Neural cell (in vitro differentiated cells): Measurements from ENCODE around the gene MGST3. TPM values are rescaled to one million over a fixed set of nuclear protein-coding genes. Genes with fewer than 3 reads are reported as not detected.

ENCODE experiments used
- H2AFZ ChIP-seq: fragments of 200-600, 300-800 bp; sonication (generic), shearing (Covaris generic); 2 replicates; pipeline ENCODE4 v1.6.0; 2014; ENCODE audit warnings: low read depth, mild to moderate bottlenecking, antibody characterized with exemption, low read length, moderate library complexity
- H3F3A ChIP-seq: fragments of 200-600 bp; shearing (Covaris generic); 2 replicates; pipeline ENCODE4 v1.6.1; 2016; ENCODE audit warnings: mild to moderate bottlenecking, moderate library complexity, mixed read lengths, antibody characterized with exemption, low read length; ENCODE audit not compliant: insufficient read depth, poor library complexity, severe bottlenecking
- H3K27ac ChIP-seq: fragments of 200-600, 300-800 bp; sonication (generic), shearing (Covaris generic); 2 replicates; pipeline ENCODE4 v1.5.1; 2014; ENCODE audit warnings: mild to moderate bottlenecking, low read length, moderate library complexity
- H3K27me3 ChIP-seq: fragments of 300-800, 200-600 bp; sonication (generic), shearing (Covaris generic); 2 replicates; pipeline ENCODE4 v1.6.0; 2014; ENCODE audit warnings: mild to moderate bottlenecking, low read depth, low read length, moderate library complexity; ENCODE audit not compliant: insufficient read depth
- H3K36me3 ChIP-seq: fragments of 300-800, 200-600 bp; sonication (generic), shearing (Covaris generic); 2 replicates; pipeline ENCODE4 v1.5.1; 2014; ENCODE audit warnings: mild to moderate bottlenecking, antibody characterized with exemption, low read length, moderate library complexity; ENCODE audit not compliant: insufficient read depth
- H3K4me2 ChIP-seq: fragments of 300-800, 200-600 bp; sonication (generic), shearing (Covaris generic); 2 replicates; pipeline ENCODE4 v1.6.0; 2014; ENCODE audit warnings: mild to moderate bottlenecking, low read length
- H3K4me3 ChIP-seq: fragments of 300-800, 200-600 bp; sonication (generic), shearing (Covaris generic); 2 replicates; pipeline ENCODE4 v1.5.1; 2014; ENCODE audit warnings: mild to moderate bottlenecking, low read length, moderate library complexity
- H3K79me2 ChIP-seq: fragments of 200-600 bp; shearing (Covaris generic); replicated peaks from 2 replicates; pipeline ENCODE4 v1.6.0; 2014; ENCODE audit warnings: mild to moderate bottlenecking, low read length, moderate library complexity; ENCODE audit not compliant: insufficient read depth
- H3K9ac ChIP-seq: fragments of 300-800, 200-600 bp; sonication (generic), shearing (Covaris generic); 2 replicates; pipeline ENCODE4 v1.6.1; 2016; ENCODE audit warnings: mild to moderate bottlenecking, low read length, mixed read lengths
- H3K9me2 ChIP-seq: fragments of 200-600 bp; shearing (Covaris generic); 2 replicates; pipeline ENCODE4 v1.6.1; 2016; ENCODE audit warnings: mild to moderate bottlenecking, low read length, mixed read lengths; ENCODE audit not compliant: insufficient read depth
- H3K9me3 ChIP-seq: fragments of 200-600, 300-800 bp; sonication (generic), shearing (Covaris generic); 2 replicates; pipeline ENCODE4 v1.6.1; 2016; ENCODE audit warnings: mild to moderate bottlenecking, mixed run types, low read length, moderate library complexity, mixed read lengths
- H4K20me1 ChIP-seq: fragments of 200-600 bp; shearing (Covaris generic); 2 replicates; pipeline ENCODE4 v1.6.1; 2016; ENCODE audit warnings: mild to moderate bottlenecking, mixed run types; ENCODE audit not compliant: insufficient read depth
- EP300 ChIP-seq: fragments of 450-650 bp; conservative IDR thresholded peaks from 2 replicates; pipeline ENCODE4 v1.6.1; 2014; ENCODE audit warnings: antibody characterized with exemption, mild to moderate bottlenecking, moderate library complexity; ENCODE audit not compliant: poor library complexity, severe bottlenecking
- EZH2 ChIP-seq: fragments of 200-600, 300-800 bp; shearing (Covaris generic), sonication (generic); IDR thresholded peaks from 2 replicates; pipeline ENCODE4 v1.6.1; 2014; ENCODE audit warnings: antibody characterized with exemption, low read length, borderline replicate concordance, mild to moderate bottlenecking; ENCODE audit not compliant: insufficient read depth, poor library complexity, severe bottlenecking
- MXI1 ChIP-seq: fragments of 450-650 bp; conservative IDR thresholded peaks from 2 replicates; pipeline ENCODE4 v1.6.1; 2014; ENCODE audit warnings: antibody characterized with exemption, mild to moderate bottlenecking; ENCODE audit not compliant: poor library complexity, severe bottlenecking
- POLR2AphosphoS5 ChIP-seq: IDR thresholded peaks from 2 replicates; pipeline ENCODE4 v1.6.1; 2012
- RAD21 ChIP-seq: fragments of 450-650 bp; conservative IDR thresholded peaks from 2 replicates; pipeline ENCODE4 v1.6.1; 2014; ENCODE audit warnings: antibody characterized with exemption, mild to moderate bottlenecking, moderate library complexity
- SMC3 ChIP-seq: fragments of 450-650 bp; conservative IDR thresholded peaks from 2 replicates; pipeline ENCODE4 v1.6.1; 2014; ENCODE audit warnings: antibody characterized with exemption, mild to moderate bottlenecking, moderate library complexity; ENCODE audit not compliant: poor library complexity
- TAF1 ChIP-seq: IDR thresholded peaks from 2 replicates; pipeline ENCODE4 v1.6.1; 2012; ENCODE audit warnings: low read depth
- polyA plus RNA-seq: library from polyadenylated mRNA; depleted of rRNA; stranded (reverse); fragments of >200 nt; gene quantifications from 2 replicates; pipeline ENCODE4 v1.2.3, GENCODE V29; 2014
- TF ChIP-seq, protein P1 (sequence below): IDR thresholded peaks from 2 replicates; pipeline ENCODE4 v1.6.1; 2012; ENCODE audit warnings: borderline replicate concordance
- TF ChIP-seq, protein P2 (sequence below): fragments of 450-650 bp; IDR thresholded peaks from 2 replicates; pipeline ENCODE4 v1.5.1; 2014; ENCODE audit warnings: antibody characterized with exemption, mild to moderate bottlenecking, moderate library complexity; ENCODE audit not compliant: poor library complexity, severe bottlenecking

The MGST3 gene
- polyA plus RNA-seq, 1 donor from 2014 or later: 219 TPM

DNA sequence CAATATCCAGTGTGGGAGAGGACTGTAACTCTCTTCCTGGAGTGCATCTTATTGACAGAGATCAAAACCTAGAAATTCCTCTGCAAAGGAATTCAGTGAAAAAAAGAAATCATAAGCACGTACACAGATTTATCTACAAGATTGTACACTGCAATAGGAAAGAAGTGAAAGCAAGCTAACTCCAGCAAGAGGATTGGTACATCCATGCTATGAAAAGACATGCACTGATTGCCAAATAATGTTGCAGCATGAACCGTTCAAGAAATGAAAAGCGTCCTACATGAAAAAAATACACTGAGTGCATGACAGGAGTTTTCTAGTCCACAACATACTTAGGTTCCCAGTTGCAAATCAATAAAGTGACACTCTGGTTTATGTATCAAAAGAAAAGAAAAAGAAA lies 1.9 kb upstream of the MGST3 start:
- Histone ChIP-seq H3K4me3 (no peak overlapping the region), H3K27ac (no peak overlapping the region), H3K9me3 (no peaks in the 10 kb centered on the region), H4K20me1 (no peaks in the 10 kb centered on the region), H3K9ac (no peak overlapping the region), H3K4me2 (no peak overlapping the region), H3F3A (no peaks in the 10 kb centered on the region), H3K27me3 (no peaks in the 10 kb centered on the region), H3K79me2 (no peaks in the 10 kb centered on the region), H3K9me2 (no peaks in the 10 kb centered on the region), H2AFZ (no peak overlapping the region), H3K36me3 (no peaks in the 10 kb centered on the region)
- TF ChIP-seq, protein P1, sequence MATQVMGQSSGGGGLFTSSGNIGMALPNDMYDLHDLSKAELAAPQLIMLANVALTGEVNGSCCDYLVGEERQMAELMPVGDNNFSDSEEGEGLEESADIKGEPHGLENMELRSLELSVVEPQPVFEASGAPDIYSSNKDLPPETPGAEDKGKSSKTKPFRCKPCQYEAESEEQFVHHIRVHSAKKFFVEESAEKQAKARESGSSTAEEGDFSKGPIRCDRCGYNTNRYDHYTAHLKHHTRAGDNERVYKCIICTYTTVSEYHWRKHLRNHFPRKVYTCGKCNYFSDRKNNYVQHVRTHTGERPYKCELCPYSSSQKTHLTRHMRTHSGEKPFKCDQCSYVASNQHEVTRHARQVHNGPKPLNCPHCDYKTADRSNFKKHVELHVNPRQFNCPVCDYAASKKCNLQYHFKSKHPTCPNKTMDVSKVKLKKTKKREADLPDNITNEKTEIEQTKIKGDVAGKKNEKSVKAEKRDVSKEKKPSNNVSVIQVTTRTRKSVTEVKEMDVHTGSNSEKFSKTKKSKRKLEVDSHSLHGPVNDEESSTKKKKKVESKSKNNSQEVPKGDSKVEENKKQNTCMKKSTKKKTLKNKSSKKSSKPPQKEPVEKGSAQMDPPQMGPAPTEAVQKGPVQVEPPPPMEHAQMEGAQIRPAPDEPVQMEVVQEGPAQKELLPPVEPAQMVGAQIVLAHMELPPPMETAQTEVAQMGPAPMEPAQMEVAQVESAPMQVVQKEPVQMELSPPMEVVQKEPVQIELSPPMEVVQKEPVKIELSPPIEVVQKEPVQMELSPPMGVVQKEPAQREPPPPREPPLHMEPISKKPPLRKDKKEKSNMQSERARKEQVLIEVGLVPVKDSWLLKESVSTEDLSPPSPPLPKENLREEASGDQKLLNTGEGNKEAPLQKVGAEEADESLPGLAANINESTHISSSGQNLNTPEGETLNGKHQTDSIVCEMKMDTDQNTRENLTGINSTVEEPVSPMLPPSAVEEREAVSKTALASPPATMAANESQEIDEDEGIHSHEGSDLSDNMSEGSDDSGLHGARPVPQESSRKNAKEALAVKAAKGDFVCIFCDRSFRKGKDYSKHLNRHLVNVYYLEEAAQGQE: no peak
- TF ChIP-seq, protein P2, sequence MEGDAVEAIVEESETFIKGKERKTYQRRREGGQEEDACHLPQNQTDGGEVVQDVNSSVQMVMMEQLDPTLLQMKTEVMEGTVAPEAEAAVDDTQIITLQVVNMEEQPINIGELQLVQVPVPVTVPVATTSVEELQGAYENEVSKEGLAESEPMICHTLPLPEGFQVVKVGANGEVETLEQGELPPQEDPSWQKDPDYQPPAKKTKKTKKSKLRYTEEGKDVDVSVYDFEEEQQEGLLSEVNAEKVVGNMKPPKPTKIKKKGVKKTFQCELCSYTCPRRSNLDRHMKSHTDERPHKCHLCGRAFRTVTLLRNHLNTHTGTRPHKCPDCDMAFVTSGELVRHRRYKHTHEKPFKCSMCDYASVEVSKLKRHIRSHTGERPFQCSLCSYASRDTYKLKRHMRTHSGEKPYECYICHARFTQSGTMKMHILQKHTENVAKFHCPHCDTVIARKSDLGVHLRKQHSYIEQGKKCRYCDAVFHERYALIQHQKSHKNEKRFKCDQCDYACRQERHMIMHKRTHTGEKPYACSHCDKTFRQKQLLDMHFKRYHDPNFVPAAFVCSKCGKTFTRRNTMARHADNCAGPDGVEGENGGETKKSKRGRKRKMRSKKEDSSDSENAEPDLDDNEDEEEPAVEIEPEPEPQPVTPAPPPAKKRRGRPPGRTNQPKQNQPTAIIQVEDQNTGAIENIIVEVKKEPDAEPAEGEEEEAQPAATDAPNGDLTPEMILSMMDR: no peak
- TF ChIP-seq EZH2: no peak
- no peak for TF ChIP-seq SMC3
- no peak for TF ChIP-seq POLR2AphosphoS5
- no peak for TF ChIP-seq EP300
- TF ChIP-seq TAF1: no peak
- no peak for TF ChIP-seq RAD21
- no peak for TF ChIP-seq MXI1

- Histone ChIP-seq H4K20me1 (no peaks in the 10 kb centered on the region), H3K4me3 (peak overlapping the region; percentile 82), H3K27ac (peak overlapping the region; percentile 22), H3K9ac (peak overlapping the region; percentile 68), H3K9me2 (no peaks in the 10 kb centered on the region), H3K4me2 (peak overlapping the region; percentile 84), H3K79me2 (peaks cover 4% of the 10 kb centered on the region), H3K36me3 (no peaks in the 10 kb centered on the region), H3K27me3 (no peaks in the 10 kb centered on the region), H3K9me3 (no peaks in the 10 kb centered on the region), H3F3A (no peaks in the 10 kb centered on the region), H2AFZ (peak overlapping the region; percentile 73)
- TF ChIP-seq EP300 (no peak), RAD21 (no peak), SMC3 (no peak), POLR2AphosphoS5 (no peak), MXI1 (no peak), EZH2 (no peak), TAF1 (no peak)
- TF ChIP-seq, protein P2: no peak
- TF ChIP-seq, protein P1: no peak
These were observed 996 bp upstream of the MGST3 start for GRCh38 chr1:165629848-165630628.
